HG02623 (cell line): Measurements from ENCODE around the gene FAM114A1.
"Not testable (repeated sequence)": the region's sequence is repeated elsewhere in the genome, so short reads cannot be mapped to it uniquely, and the experiment has no call there.

ENCODE experiments used
- ATAC-seq: cut with Tn5 transposase; IDR thresholded peaks from one replicate; pipeline ENCODE4 v1.9.1; 2021; ENCODE audit warnings: moderate library complexity; ENCODE audit not compliant: unreplicated experiment

FAM114A1 gene

DNA sequence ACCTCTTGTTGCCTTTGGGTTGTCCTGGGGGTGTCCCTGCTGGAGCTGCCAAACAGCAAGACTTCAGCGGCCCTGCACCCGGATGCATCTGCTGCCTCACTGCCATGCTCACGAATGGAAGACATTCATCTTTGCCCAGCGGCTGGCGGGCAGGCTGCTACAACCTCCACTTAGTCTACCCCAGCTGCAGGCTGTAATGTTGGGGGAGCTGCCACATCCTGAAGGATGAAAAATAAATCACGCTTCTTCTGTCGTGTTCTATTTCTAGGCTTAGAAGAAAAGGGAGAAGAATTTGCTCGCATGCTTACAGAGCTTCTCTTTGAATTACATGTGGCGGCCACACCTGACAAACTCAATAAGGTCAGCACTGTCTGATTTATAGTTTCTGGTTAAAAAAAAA, 61.4 kb downstream of the FAM114A1 start:
- no peak for ATAC-seq

DNA sequence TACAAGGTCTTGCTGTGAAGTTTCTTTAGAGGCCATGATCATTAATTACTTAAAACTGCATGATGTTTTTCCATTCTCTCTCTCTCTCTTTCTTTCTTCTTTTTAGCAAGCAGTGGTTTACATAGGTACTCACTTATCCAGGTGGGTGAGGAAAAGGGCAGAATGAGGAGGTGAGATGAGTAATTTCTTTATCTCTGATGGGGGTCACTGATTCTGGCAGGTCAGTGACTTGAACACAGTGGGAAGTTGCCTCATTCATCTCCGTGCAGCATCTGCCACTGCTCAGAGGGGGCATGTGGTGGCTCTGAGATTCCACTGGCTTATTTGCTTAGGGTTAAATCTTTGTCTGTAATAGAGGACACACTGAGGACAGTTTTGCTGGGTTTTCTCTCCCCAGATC, 62.6 kb downstream of the FAM114A1 start:
- ATAC-seq, result peak; percentile 45

DNA sequence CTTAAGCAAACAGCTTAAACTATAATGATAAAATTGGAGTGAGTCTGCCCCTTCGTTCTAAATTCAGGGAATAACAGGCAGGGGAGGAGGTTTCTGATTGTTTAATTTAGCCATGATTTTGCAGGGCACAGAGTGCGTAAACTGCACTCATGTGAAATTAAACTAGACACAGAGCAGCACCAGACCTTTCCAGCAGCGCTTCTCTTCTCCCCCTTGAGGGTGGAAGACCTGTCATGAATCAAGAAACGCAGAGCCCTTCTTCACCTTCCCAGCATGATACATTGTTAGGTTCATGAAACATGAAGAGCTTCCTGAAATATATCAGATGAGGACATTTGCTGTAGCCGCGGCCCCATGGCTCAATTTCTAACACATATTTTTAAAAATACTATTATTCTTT, 63.1 kb downstream of the FAM114A1 start:
- ATAC-seq, result no peak

DNA sequence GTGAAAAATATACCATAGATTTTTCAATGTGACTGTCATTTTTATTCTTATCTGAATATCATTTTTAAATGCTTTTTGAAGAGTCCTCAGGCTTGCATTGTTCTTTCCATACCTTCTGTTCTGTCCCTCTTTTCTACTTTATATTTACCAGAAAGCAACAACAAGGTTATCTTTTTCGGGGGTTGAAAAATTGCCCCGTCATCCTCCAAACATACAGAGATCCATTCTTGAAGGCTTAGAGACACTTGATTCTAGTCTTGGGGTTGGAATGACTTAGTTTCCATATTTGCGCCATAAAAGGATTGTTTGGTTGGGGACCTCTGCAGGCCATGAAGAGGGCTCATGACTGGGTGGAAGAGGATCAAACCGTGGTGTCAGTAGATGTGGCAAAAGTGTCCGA, 63.5 kb downstream of the FAM114A1 start:
- ATAC-seq, result no peak

DNA sequence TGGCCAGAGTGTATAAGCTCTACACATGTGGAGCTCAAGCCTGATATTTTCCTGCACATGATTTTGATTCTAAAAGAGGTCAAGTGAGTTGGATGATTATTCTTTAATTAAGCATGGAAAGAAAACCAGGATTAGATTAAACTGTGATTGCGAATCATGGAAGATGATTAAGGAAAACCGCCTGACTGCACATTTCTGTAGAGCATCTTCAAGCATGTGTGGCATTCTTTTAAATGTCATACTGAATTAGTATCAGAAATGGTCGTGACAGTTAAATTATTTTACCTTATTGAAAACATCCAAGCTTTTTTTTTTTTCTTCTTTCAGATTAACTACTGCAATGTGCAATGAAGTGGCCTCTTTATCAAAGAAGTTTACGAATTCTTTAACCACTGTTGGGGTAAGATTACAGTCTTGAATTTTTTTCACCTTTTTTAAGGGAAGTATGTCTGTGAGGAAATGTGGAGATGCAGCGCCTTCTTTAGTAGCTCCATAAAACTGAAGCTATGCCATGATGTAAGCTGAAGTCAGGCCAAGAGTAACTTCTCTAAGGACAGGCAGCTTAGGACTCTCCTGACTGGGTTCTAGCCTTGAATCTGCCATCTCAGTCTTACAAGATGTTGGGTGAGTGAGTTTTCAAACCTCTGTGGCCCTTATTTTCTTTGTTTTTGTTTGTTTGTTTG, 67.9 kb downstream of the FAM114A1 start:
- no peak for ATAC-seq

DNA sequence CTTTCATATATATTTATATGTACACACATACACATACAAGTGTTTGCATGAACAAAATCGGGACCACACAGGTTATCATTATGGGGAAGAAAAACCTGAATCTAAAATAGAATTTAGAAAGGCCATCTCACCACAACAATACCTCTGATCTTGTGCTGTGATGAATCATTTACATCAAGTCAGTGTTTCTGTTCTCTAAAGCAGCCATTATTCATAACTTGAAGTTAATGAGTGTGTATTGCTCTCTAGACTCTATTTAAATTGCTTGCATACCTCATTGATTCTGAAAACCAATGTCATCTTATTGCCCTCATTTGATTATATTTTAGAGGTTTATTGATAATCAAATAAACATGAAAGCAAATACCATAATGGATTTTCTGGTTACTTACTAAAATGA, 71.6 kb downstream of the FAM114A1 start:
- ATAC-seq, result peak; percentile 91

DNA sequence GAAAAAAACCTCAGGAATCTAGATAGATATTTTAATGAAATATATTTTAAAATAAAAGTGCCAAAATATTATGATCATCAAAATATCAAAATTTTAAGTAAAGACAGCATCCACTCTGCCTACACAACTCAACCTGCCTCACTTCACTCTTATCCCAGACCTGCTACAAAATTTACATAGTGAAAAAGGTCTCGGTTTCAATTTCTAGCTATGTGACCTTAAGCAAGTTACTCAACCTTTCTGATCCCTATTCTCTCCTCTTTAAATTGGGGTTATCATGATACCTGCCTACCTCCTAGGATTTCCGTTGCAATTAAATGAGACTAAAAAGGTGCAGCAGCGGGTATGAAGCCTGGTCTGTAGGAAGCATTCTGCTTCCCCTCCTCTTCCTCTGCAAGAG, 72.9 kb downstream of the FAM114A1 start:
- ATAC-seq, result no peak

DNA sequence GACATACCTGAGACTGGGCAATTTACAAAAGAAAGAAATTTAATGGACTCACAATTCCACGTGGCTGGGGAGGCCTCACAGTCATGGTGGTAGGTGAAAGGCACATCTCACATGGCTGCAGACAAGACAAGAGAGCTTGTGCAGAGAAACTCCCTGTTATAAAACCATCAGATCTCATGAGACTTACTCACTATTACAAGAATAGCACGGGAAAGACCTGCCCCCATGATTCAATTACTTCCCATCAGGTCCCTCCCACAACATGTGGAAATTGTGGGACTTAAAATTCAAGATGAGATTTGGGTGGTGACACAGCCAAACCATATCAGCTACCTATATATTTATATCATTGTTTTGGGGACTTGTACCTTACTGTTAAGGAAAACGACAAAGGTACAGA, 74.3 kb downstream of the FAM114A1 start:
- ATAC-seq, result not testable (repeated sequence)

DNA sequence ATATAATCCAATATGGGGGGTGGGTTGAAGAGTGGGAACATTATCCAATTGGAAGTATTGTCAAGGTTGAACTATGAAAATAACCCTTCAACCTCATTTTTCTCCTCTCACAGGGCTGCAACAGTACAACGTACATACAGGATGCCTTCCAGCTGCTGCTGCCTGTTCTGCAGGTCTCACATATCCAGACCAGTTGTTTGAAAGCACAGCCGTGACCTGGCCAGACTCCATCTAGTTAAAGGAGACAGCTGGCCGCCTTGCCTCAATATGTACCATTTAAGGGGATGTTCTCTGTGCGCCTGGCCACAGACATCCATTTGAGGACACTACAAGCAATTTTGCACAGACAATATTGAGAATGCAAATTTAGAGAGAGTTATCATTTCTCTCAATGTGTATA, 75.7 kb downstream of the FAM114A1 start:
- no peak for ATAC-seq

DNA sequence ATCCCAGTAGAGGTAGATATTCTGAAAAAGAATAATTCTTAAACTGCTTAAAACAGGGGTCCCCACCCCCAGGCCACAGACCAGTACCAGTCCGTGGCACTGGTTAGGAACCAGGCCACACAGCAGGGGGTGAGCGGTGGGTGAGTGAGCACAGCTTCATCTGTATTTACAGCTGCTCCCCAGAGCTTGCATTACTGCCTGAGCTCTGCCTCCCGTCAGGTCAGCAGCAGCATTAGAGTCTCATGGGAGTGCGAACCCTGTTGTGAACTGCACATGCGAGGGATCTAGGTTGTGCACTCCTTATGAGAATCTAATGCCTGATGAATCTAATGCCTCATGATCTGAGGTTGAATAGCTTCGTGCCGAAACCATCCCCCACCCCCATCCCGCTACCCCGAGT, 76.8 kb downstream of the FAM114A1 start:
- ATAC-seq, result no peak

DNA sequence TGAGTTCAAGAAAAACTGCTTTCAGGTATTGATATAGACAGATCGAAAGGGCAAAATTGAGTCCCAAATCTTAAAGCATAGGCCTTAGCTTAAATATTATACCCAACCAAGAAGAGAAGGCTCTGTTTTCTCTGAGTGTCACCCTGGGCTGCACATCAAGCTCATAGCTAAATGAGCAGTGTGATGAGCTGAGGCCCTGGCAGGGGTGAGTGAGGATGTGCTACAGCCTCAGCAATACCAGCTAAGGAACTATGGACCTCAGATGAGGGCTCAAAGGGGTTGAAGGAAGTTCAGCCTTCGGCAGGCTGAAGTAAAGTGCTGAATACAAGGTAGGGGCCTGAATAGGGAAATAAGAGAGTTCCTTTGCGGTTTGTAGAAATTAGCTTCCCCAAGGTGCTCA, 79.3 kb downstream of the FAM114A1 start:
- no peak for ATAC-seq

DNA sequence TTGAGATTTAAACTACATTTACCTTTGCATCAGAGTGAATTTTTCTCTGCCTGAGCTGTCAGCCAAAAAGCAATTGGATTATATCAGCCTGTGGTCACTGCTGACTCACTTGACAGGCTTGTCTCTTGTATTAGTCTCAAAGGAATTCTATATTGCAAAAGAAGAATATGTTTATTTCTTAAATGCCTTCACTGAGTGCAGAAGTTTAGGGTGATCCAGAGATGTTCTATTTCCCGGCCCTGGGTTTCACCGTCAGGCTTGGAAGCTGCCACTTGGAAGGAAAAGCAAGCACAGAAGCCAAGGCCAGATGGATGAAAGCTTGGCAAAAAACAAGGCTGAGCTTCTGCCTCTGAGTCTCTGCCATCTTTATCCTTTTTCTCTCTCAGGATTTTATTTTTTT, 80.9 kb downstream of the FAM114A1 start:
- no peak for ATAC-seq

DNA sequence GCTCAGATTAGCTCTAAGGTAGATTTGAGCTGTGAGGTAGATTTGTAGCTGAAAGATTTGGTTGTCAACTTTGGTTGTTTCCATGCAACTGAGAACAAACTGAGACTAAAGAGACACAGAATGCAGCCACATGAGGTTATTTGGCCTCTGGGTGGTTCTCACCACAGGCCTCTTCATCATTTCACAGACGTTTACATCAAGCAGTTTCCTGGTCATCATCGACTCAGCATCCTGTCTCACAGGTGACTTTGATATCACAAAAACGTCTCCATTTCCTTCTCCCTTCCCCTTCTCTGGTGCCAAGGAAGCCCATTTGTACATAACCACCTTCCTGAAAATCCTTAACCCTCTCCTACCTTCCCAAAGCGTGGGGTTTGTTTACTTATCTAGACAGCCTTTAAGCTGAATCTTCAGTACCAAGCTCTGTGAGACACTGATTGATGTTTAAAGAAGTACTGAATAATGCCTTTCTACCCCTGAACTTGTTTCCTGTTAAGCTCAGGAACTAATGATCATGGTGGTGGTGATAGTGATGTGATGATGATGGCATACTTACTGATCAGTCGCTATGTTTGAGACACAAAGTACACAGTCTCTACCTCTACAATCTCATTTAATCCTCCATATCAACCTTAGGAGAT, 81.9 kb downstream of the FAM114A1 start:
- no peak for ATAC-seq

DNA sequence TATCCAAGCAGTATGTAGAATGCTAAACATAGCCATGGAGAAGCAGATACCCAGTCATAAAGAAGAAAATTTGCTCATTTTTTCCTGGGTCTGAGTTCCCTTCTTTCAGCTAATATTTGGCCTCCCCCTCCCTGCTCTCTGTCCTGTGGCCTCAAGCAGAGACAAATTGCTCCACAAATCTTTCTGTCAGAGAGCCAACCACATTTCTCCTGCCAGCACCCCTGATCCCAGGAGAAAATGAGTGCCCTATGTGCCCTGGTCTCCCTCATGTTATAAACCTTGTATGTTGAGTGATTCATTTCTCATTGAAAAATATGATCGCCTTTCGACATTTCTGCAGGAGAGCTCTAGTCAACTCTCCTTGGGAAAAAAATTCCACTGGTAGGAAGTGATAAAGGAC, 82.6 kb downstream of the FAM114A1 start:
- no peak for ATAC-seq

DNA sequence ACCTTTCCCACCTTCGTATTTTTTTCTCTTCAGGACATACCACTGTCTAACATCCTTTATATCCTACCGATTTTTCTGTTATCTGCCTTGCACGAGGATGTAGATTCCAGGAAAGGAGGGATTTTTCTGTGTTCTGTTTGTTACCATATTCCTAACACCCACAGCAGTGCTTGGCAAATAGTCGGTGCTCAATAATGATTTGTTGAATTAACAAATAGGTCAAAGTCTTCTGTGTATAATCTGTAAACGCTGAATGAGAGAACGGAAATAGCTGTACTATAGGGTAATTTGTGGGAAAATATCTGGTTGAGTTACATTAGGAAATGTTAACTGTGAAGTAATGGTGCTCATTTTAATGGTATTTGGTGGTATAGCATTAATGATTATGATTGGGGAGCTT, 83.1 kb downstream of the FAM114A1 start:
- ATAC-seq, result no peak

DNA sequence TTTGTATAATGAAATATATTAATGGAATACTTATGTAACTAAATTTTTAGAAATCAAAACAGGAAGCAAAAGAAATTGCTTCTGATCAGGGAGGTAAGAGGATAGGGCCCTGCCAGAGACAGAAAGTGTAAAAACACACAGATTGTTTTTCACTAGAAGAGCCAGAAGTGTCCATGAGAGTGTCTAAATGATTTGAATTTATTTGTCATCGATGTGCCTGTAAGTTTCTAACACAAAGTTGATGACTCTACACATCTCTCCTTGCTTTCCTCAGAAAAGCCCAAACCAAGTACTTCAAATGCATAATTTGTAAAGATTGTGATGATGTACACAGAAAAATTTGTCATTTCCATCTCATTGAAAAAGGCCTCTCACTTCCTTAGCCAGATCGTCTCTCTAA, 84.0 kb downstream of the FAM114A1 start:
- ATAC-seq, result no peak

DNA sequence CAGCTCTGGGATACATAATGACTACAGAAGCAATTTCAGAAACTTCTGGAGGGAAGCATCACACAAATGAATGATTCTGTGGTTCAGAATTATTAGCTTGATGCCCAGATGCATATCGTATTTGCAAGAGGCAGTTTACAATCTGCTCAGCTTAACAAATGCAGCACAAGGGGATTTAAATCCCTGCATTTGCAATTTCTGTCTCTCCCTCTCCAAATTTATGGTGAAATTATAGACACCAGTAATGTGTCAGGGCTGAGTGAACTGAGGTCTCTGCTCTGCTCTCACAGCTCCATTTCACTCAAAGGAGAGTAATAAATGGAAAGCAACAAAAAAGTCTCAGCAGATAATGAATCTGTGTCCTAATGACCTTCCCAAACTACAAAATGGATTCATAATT, 84.4 kb downstream of the FAM114A1 start:
- ATAC-seq, result no peak

DNA sequence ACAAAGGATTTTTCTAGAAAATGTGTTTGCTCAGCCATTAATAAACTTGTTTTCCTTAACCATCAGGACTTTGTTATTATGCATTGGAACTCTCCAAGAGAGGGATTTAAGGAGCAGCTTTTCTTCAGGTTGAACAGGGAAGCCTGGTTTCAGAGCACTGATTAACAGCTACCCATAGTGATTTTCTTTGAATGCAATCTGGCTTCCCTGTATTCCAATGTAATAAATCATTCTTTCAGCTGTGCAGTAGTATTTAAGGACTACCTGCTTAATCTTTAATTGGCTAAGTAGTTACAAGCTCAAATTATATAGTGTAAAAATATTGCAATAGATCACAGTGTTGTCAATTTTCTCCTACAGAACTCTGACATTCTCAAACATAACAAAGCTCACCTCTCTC, 87.1 kb downstream of the FAM114A1 start:
- ATAC-seq, result no peak

DNA sequence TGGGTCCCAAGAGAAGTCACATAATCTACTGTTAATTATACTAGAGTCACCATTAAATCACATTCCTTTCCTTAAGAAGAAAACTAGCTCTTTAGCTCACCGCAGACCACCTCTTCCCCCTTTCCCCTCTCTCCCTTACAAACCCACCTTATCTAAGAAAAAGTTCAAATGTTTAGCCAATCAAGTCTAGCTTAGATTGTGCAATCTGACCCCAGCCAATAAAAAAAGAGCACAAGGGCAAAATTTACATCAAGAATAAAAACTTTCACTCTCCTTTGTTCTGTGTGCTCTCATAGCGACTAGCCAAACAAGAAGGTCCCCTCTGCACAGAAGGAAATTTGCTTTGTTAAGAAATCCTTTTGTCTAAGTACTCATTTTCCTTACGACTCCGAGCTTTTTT, 88.4 kb downstream of the FAM114A1 start:
- no peak for ATAC-seq

DNA sequence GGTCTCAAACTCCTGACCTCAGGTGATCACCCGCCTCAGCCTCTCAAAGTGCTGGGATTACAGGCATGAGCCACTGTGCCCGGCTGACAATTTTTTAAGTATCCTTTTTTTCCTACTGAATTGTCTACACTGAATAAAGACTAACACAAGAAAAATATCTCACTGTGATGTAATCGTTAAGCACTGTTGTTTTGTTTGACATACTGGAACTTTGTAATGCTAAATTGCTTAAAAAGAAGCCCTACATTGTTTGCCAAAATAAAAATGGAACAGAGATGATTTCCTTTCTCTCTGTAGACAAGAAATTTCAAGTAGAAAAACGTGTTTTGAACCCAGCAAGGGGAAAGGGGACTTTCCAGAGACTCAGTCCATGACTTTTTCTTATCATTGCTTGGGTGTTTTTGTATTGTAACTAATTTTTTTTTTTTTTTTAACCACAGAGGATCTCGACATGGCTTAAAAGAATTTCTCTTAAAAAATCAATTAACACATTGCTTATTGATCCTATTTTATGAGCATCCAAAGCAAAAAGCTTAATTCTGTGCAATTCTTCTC, 89.7 kb downstream of the FAM114A1 start:
- ATAC-seq, result no peak

DNA sequence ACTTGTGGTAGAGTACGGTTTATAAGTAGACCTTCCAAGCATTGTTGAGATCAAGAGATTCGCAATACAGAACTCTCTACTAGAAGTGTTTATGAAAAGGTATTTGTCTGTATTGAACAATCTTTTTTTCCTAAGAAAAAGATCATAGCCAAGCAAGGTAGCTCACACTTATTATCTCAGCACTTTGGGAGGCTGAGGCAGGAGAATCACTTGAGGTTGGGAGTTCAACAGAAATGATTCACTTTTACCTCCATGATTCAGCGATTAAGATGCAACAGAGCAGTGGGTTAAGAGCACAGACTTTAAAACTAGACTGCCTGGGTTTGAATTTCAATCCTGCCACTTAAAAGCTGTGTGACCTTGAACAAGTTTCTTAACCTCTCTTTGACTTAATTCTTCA, 90.3 kb downstream of the FAM114A1 start:
- no peak for ATAC-seq

DNA sequence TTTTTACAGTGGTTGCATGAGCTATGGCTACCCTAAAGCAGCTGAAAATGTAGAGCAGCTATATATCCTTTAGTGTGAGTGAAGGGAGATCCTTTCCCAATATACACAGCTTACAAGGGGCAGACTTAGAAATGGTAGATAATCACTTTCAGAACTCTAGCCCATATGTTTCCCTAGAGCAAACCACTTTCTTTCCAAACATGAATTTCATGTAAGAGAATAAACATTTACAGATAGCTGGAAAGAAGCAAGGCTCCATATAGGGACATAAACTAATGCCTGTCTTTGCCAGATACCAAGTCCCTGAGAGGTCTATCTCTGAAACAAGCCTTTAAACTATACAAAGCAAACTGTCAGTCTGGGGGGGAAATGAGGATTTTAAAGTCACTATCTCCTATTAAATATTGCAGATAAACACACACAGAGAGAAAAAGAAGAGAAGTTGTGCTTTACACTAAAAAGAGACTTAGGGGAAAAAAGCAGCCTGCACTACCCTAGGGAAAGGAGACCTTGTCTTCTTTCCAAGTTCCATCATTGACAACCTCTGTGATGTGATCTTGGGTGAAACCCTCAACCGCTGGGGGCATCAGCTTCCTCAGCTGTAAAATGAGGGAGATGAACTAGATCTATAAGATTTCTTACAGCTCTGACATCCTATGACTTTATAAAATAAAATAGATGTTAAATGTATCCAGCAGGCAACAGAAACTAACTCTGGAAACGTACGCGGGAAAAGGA, 91.0 kb downstream of the FAM114A1 start:
- no peak for ATAC-seq
